NB4 (cell line): Measurements from ENCODE around the gene STXBP1.

ENCODE experiments used
- MYC ChIP-seq: IDR thresholded peaks from 2 replicates; pipeline ENCODE4 v1.6.1; 2011; ENCODE audit warnings: low read depth, low read length
- POLR2A ChIP-seq: IDR thresholded peaks from 2 replicates; pipeline ENCODE4 v1.6.1; 2011; ENCODE audit warnings: mild to moderate bottlenecking; ENCODE audit not compliant: insufficient read length; ENCODE audit errors: extremely low read depth
- TF ChIP-seq, protein P1 (sequence below): IDR thresholded peaks from one replicate; pipeline ENCODE4 v1.5.1; 2012; ENCODE audit warnings: low read depth, low read length

DNA sequence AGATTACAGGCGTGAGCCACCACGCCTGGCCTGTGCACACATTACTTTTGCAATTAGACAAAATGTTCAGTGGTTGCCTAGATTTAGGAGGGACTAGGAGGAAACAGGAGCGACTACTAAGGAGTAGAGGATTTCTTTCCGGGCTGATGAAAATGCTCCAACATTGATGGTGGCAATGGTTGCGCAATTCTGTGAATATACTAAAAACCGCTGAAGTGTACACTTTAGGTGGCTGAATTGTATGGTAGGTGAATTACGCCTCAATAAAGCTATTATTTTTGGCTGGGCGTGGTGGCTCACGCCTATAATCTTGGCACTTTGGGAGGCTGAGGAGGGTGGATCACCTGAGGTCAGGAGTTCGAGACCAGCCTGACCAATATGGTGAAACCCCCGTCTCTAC lies 46.8 kb upstream of the STXBP1 start:
- TF ChIP-seq POLR2A (no peak), MYC (no peak)
- TF ChIP-seq, protein P1, sequence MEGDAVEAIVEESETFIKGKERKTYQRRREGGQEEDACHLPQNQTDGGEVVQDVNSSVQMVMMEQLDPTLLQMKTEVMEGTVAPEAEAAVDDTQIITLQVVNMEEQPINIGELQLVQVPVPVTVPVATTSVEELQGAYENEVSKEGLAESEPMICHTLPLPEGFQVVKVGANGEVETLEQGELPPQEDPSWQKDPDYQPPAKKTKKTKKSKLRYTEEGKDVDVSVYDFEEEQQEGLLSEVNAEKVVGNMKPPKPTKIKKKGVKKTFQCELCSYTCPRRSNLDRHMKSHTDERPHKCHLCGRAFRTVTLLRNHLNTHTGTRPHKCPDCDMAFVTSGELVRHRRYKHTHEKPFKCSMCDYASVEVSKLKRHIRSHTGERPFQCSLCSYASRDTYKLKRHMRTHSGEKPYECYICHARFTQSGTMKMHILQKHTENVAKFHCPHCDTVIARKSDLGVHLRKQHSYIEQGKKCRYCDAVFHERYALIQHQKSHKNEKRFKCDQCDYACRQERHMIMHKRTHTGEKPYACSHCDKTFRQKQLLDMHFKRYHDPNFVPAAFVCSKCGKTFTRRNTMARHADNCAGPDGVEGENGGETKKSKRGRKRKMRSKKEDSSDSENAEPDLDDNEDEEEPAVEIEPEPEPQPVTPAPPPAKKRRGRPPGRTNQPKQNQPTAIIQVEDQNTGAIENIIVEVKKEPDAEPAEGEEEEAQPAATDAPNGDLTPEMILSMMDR, result no peak
